GM18517 (cell line): Measurements from ENCODE around the gene RGP1.

Experiments
- ATAC-seq: cut with Tn5 transposase; IDR thresholded peaks from one replicate; pipeline ENCODE4 v1.9.1; 2021; ENCODE audit warnings: mild to moderate bottlenecking, moderate library complexity; ENCODE audit not compliant: unreplicated experiment

RGP1 gene

GRCh38 chr9:35801328-35802128 is 52.4 kb downstream of the RGP1 start:
- no peak for ATAC-seq

- no peak for ATAC-seq
These were observed 57.0 kb downstream of the RGP1 start for GRCh38 chr9:35806101-35806500.
